K562 (cell line): Measurements from ENCODE around the gene RING1. TPM values are rescaled to one million over a fixed set of nuclear protein-coding genes. Genes with fewer than 3 reads are reported as not detected.

ENCODE experiments used
- microRNA counts: library from miRNA; unstranded; fragments of <30 nt; microRNA quantifications from one replicate; lab custom pipeline; 2016
- microRNA-seq: library from miRNA; unstranded; fragments of <30 nt; microRNA quantifications from one replicate; pipeline ENCODE4, GENCODE V29; 2018; ENCODE audit warnings: borderline microRNAs expressed
- polyA plus RNA-seq, 8 experiments: library from polyadenylated mRNA; depleted of rRNA in 4 of 8; stranded (reverse) in 5 of 8; unstranded in 3 of 8; fragments of >200 nt; fragmentation: Nextera tagmentation in 2 of 8; fragmentation: Illumina TruSeq in 1 of 8; extraction: Ambion mirVana in 2 of 8; extraction: Trizol in 1 of 8; gene quantifications; 2 replicates each; pipeline versions ENCODE4 v1.2.1 to v1.2.3, GENCODE V29; 2011 to 2014; ENCODE audit warnings: inconsistent platforms in 1 of 8, missing spikeins in 1 of 8
- small RNA-seq: library from RNA; depleted of rRNA; stranded (forward); fragments of <200 nt; gene quantifications from one replicate; pipeline ENCODE3, GENCODE V24; 2014
- total RNA-seq, 7 experiments: library from RNA; depleted of rRNA in 6 of 7; stranded (reverse); fragments of >200 nt in 6 of 7; fragmentation: Illumina TruSeq in 2 of 7; extraction: Trizol in 2 of 7; gene quantifications; 2 replicates each; pipeline versions ENCODE4 v1.2.1 to v1.2.3, GENCODE V29; 2011 to 2021; ENCODE audit warnings: low replicate concordance in 1 of 7

RING1 gene
- total and polyA plus RNA-seq, 9 of the 15 experiments (the other 6 are each of a cell fraction or from before 2014, with no cell fraction given), result 4.2 to 59.1 (median 36.9) TPM

MicroRNAs within 50 kb of the gene (microRNA counts, 767-probe panel; counts per million panel counts)
- microRNA hsa-miR-219-1-3p (lab: Ali Mortazavi, UCI) (not detected), microRNA hsa-miR-219-5p (lab: Ali Mortazavi, UCI) (1,983 counts per million, percentile 51 among the panel's probes with 10 or more counts)

Small RNA genes lying within 50 kb of the gene (microRNA-seq; reads per million reads assigned to microRNA genes)
- gene MIR219A1, result 12.0 reads per million, percentile 59 among the genes with 10 or more reads in this experiment

Small RNA genes lying within 50 kb of the gene (small RNA-seq; reads per million reads assigned to genes)
- 6.3 reads per million, percentile 94 among the genes with 10 or more reads in this experiment for gene MIR219A1
- 0.37 reads per million, percentile 6 among the genes with 10 or more reads in this experiment for gene RNY4P10

Other genes starting within 250 kb of the RING1 start
Only the 7 nearest of the 22 such genes appear.
- gene COL11A2, start 16.0 kb upstream of the RING1 start, total RNA-seq (2014; rRNA removed), result 0.05 and 0.37 TPM in 2 replicates
- gene COL11A2, start 16.0 kb upstream of the RING1 start, total RNA-seq (2014; rRNA removed; fragmentation: Illumina TruSeq; extraction: Trizol), result 0.04 TPM in 1 of 2 replicates, not detected in the other
- 0.15 and 0.22 TPM in 2 replicates for gene COL11A2, start 16.0 kb upstream of the RING1 start, total RNA-seq (2015; rRNA removed; fragmentation: Illumina TruSeq; extraction: Trizol)
- 0.16 and 0.35 TPM in 2 replicates for gene COL11A2, start 16.0 kb upstream of the RING1 start, total RNA-seq (2021)
- gene COL11A2, start 16.0 kb upstream of the RING1 start, polyA plus RNA-seq (2011; rRNA removed), result 0.13 and 0.61 TPM in 2 replicates
- gene COL11A2, start 16.0 kb upstream of the RING1 start, polyA plus RNA-seq (2014; fragmentation: Illumina TruSeq; extraction: Trizol), result 0.06 and 0.11 TPM in 2 replicates
- under 1 TPM in 1 of 2 experiments, not detected in 1; 0.04 TPM for gene COL11A2, start 16.0 kb upstream of the RING1 start, polyA plus RNA-seq (2014; fragmentation: Nextera tagmentation; extraction: Ambion mirVana)
- 0.19 and 0.32 TPM in 2 replicates for gene COL11A2, start 16.0 kb upstream of the RING1 start, polyA plus RNA-seq (2014; rRNA removed)
- 18.4 and 18.9 TPM in 2 replicates for gene RXRB, start 7.8 kb upstream of the RING1 start, total RNA-seq (2014; rRNA removed)
- gene RXRB, start 7.8 kb upstream of the RING1 start, total RNA-seq (2014; rRNA removed; fragmentation: Illumina TruSeq; extraction: Trizol), result 8.5 and 9.7 TPM in 2 replicates
- 13.2 and 14.6 TPM in 2 replicates for gene RXRB, start 7.8 kb upstream of the RING1 start, total RNA-seq (2015; rRNA removed; fragmentation: Illumina TruSeq; extraction: Trizol)
- 30.3 and 33.9 TPM in 2 replicates for gene RXRB, start 7.8 kb upstream of the RING1 start, total RNA-seq (2021)
- 32.6 and 57.5 TPM in 2 replicates for gene RXRB, start 7.8 kb upstream of the RING1 start, polyA plus RNA-seq (2011; rRNA removed)
- gene RXRB, start 7.8 kb upstream of the RING1 start, polyA plus RNA-seq (2014; fragmentation: Illumina TruSeq; extraction: Trizol), result 28.4 and 29.9 TPM in 2 replicates
- gene RXRB, start 7.8 kb upstream of the RING1 start, polyA plus RNA-seq (2014; fragmentation: Nextera tagmentation; extraction: Ambion mirVana), result 1 to 10 TPM in 1 of 2 experiments, under 1 TPM in 1; 0.76 to 2.1 TPM
- 25.8 and 35.5 TPM in 2 replicates for gene RXRB, start 7.8 kb upstream of the RING1 start, polyA plus RNA-seq (2014; rRNA removed)
- gene SLC39A7, start 7.6 kb upstream of the RING1 start, total RNA-seq (2014; rRNA removed), result 154 and 161 TPM in 2 replicates
- 112 and 117 TPM in 2 replicates for gene SLC39A7, start 7.6 kb upstream of the RING1 start, total RNA-seq (2014; rRNA removed; fragmentation: Illumina TruSeq; extraction: Trizol)
- 121 and 122 TPM in 2 replicates for gene SLC39A7, start 7.6 kb upstream of the RING1 start, total RNA-seq (2015; rRNA removed; fragmentation: Illumina TruSeq; extraction: Trizol)
- 133 and 159 TPM in 2 replicates for gene SLC39A7, start 7.6 kb upstream of the RING1 start, total RNA-seq (2021)
- gene SLC39A7, start 7.6 kb upstream of the RING1 start, polyA plus RNA-seq (2011; rRNA removed), result 112 and 116 TPM in 2 replicates
- 169 and 222 TPM in 2 replicates for gene SLC39A7, start 7.6 kb upstream of the RING1 start, polyA plus RNA-seq (2014; fragmentation: Illumina TruSeq; extraction: Trizol)
- 10 to 100 TPM; 21.7 to 23.5 TPM for gene SLC39A7, start 7.6 kb upstream of the RING1 start, polyA plus RNA-seq (2014; fragmentation: Nextera tagmentation; extraction: Ambion mirVana)
- gene SLC39A7, start 7.6 kb upstream of the RING1 start, polyA plus RNA-seq (2014; rRNA removed), result 150 and 169 TPM in 2 replicates
- 32.5 and 38.9 TPM in 2 replicates for gene HSD17B8, start 3.8 kb upstream of the RING1 start, total RNA-seq (2014; rRNA removed)
- gene HSD17B8, start 3.8 kb upstream of the RING1 start, total RNA-seq (2014; rRNA removed; fragmentation: Illumina TruSeq; extraction: Trizol), result 12.4 and 14.2 TPM in 2 replicates
- gene HSD17B8, start 3.8 kb upstream of the RING1 start, total RNA-seq (2015; rRNA removed; fragmentation: Illumina TruSeq; extraction: Trizol), result 8.1 and 10.0 TPM in 2 replicates
- gene HSD17B8, start 3.8 kb upstream of the RING1 start, total RNA-seq (2021), result 20.5 and 22.0 TPM in 2 replicates
- 15.6 and 30.3 TPM in 2 replicates for gene HSD17B8, start 3.8 kb upstream of the RING1 start, polyA plus RNA-seq (2011; rRNA removed)
- gene HSD17B8, start 3.8 kb upstream of the RING1 start, polyA plus RNA-seq (2014; fragmentation: Illumina TruSeq; extraction: Trizol), result 10.3 and 13.6 TPM in 2 replicates
- 1 to 10 TPM; 3.7 to 4.7 TPM for gene HSD17B8, start 3.8 kb upstream of the RING1 start, polyA plus RNA-seq (2014; fragmentation: Nextera tagmentation; extraction: Ambion mirVana)
- gene HSD17B8, start 3.8 kb upstream of the RING1 start, polyA plus RNA-seq (2014; rRNA removed), result 35.2 and 37.3 TPM in 2 replicates
- gene VPS52, start 63.4 kb downstream of the RING1 start, total RNA-seq (2014; rRNA removed), result 40.2 and 41.7 TPM in 2 replicates
- 37.6 and 38.0 TPM in 2 replicates for gene VPS52, start 63.4 kb downstream of the RING1 start, total RNA-seq (2014; rRNA removed; fragmentation: Illumina TruSeq; extraction: Trizol)
- gene VPS52, start 63.4 kb downstream of the RING1 start, total RNA-seq (2015; rRNA removed; fragmentation: Illumina TruSeq; extraction: Trizol), result 37.0 and 40.9 TPM in 2 replicates
- gene VPS52, start 63.4 kb downstream of the RING1 start, total RNA-seq (2021), result 60.2 and 67.1 TPM in 2 replicates
- 103 and 149 TPM in 2 replicates for gene VPS52, start 63.4 kb downstream of the RING1 start, polyA plus RNA-seq (2011; rRNA removed)
- gene VPS52, start 63.4 kb downstream of the RING1 start, polyA plus RNA-seq (2014; fragmentation: Illumina TruSeq; extraction: Trizol), result 71.9 and 84.9 TPM in 2 replicates
- gene VPS52, start 63.4 kb downstream of the RING1 start, polyA plus RNA-seq (2014; fragmentation: Nextera tagmentation; extraction: Ambion mirVana), result 10 to 100 TPM; 24.4 to 37.6 TPM
- gene VPS52, start 63.4 kb downstream of the RING1 start, polyA plus RNA-seq (2014; rRNA removed), result 68.2 and 69.7 TPM in 2 replicates
- gene RPS18, start 63.6 kb downstream of the RING1 start, total RNA-seq (2014; rRNA removed), result 7,421 and 7,756 TPM in 2 replicates
- gene RPS18, start 63.6 kb downstream of the RING1 start, total RNA-seq (2014; rRNA removed; fragmentation: Illumina TruSeq; extraction: Trizol), result 8,131 and 8,358 TPM in 2 replicates
- gene RPS18, start 63.6 kb downstream of the RING1 start, total RNA-seq (2015; rRNA removed; fragmentation: Illumina TruSeq; extraction: Trizol), result 6,830 and 6,840 TPM in 2 replicates
- 5,023 and 5,547 TPM in 2 replicates for gene RPS18, start 63.6 kb downstream of the RING1 start, total RNA-seq (2021)
- gene RPS18, start 63.6 kb downstream of the RING1 start, polyA plus RNA-seq (2011; rRNA removed), result 10,924 and 13,776 TPM in 2 replicates
- gene RPS18, start 63.6 kb downstream of the RING1 start, polyA plus RNA-seq (2014; fragmentation: Illumina TruSeq; extraction: Trizol), result 6,410 and 6,519 TPM in 2 replicates
- gene RPS18, start 63.6 kb downstream of the RING1 start, polyA plus RNA-seq (2014; fragmentation: Nextera tagmentation; extraction: Ambion mirVana), result over 10,000 TPM; 14,899 to 17,516 TPM
- 10,223 and 10,563 TPM in 2 replicates for gene RPS18, start 63.6 kb downstream of the RING1 start, polyA plus RNA-seq (2014; rRNA removed)
- gene B3GALT4, start 68.6 kb downstream of the RING1 start, total RNA-seq (2014; rRNA removed), result 1.3 and 2.6 TPM in 2 replicates
- 0.35 and 0.36 TPM in 2 replicates for gene B3GALT4, start 68.6 kb downstream of the RING1 start, total RNA-seq (2014; rRNA removed; fragmentation: Illumina TruSeq; extraction: Trizol)
- gene B3GALT4, start 68.6 kb downstream of the RING1 start, total RNA-seq (2015; rRNA removed; fragmentation: Illumina TruSeq; extraction: Trizol), result 0.94 and 1.2 TPM in 2 replicates
- 1.2 and 1.8 TPM in 2 replicates for gene B3GALT4, start 68.6 kb downstream of the RING1 start, total RNA-seq (2021)
- 0.42 and 0.61 TPM in 2 replicates for gene B3GALT4, start 68.6 kb downstream of the RING1 start, polyA plus RNA-seq (2011; rRNA removed)
- 0.33 and 0.60 TPM in 2 replicates for gene B3GALT4, start 68.6 kb downstream of the RING1 start, polyA plus RNA-seq (2014; fragmentation: Illumina TruSeq; extraction: Trizol)
- under 1 TPM in 1 of 2 experiments, not detected in 1; 0.11 TPM for gene B3GALT4, start 68.6 kb downstream of the RING1 start, polyA plus RNA-seq (2014; fragmentation: Nextera tagmentation; extraction: Ambion mirVana)
- gene B3GALT4, start 68.6 kb downstream of the RING1 start, polyA plus RNA-seq (2014; rRNA removed), result 0.65 and 0.98 TPM in 2 replicates